GM18861 (cell line): ENCODE measurements around the gene HTT-AS.
"Not testable (repeated sequence)": the region's sequence is repeated elsewhere in the genome, so short reads cannot be mapped to it uniquely, and the experiment has no call there.

Experiments
- ATAC-seq: cut with Tn5 transposase; IDR thresholded peaks from one replicate; pipeline ENCODE4 v1.9.1; 2021; ENCODE audit not compliant: unreplicated experiment

Gene HTT-AS

GRCh38 chr4:3054169-3054759, 20.1 kb downstream of the HTT-AS start:
- ATAC-seq, result no peak

- not testable (repeated sequence) for ATAC-seq
Observed at GRCh38 chr4:3051141-3051897, 23.0 kb downstream of the HTT-AS start.

- peak; percentile 80 for ATAC-seq
Observed at GRCh38 chr4:3047464-3048286, 26.7 kb downstream of the HTT-AS start.

GRCh38 chr4:3046623-3047022, 27.7 kb downstream of the HTT-AS start:
- no peak for ATAC-seq

- ATAC-seq, result no peak
Observed at GRCh38 chr4:3046162-3046561, 28.2 kb downstream of the HTT-AS start.

GRCh38 chr4:3044870-3045819, 29.2 kb downstream of the HTT-AS start:
- ATAC-seq, result no peak

- ATAC-seq, result no peak
Observed at GRCh38 chr4:3043282-3044020, 30.9 kb downstream of the HTT-AS start.

GRCh38 chr4:3042226-3042625, 32.1 kb downstream of the HTT-AS start:
- ATAC-seq, result no peak

- ATAC-seq, result no peak
Observed at GRCh38 chr4:3041192-3042142, 32.9 kb downstream of the HTT-AS start.

- ATAC-seq, result no peak
Observed at GRCh38 chr4:3040452-3041191, 33.7 kb downstream of the HTT-AS start.

- ATAC-seq, result no peak
Observed at GRCh38 chr4:3039706-3040366, 34.5 kb downstream of the HTT-AS start.

- no peak for ATAC-seq
Observed at GRCh38 chr4:3037957-3038461, 36.3 kb downstream of the HTT-AS start.

- no peak for ATAC-seq
Observed at GRCh38 chr4:3036131-3036952, 38.0 kb downstream of the HTT-AS start.

GRCh38 chr4:3035674-3036073, 38.7 kb downstream of the HTT-AS start:
- no peak for ATAC-seq

- no peak for ATAC-seq
Observed at GRCh38 chr4:3035249-3035648, 39.1 kb downstream of the HTT-AS start.

GRCh38 chr4:3034231-3034630, 40.1 kb downstream of the HTT-AS start:
- ATAC-seq, result no peak
